ENCODE data around the gene ARHGEF10L.

ARHGEF10L gene

GRCh38 chr1:17546946-17547670 lies 7.6 kb downstream of the ARHGEF10L start:
- DNase-seq, result peak in 16 of 56 donors; percentile 24 to 69 (median 46)

GRCh38 chr1:17549384-17549783 lies 9.9 kb downstream of the ARHGEF10L start:
- no peak for DNase-seq

- DNase-seq, result no peak
These were observed 11.5 kb downstream of the ARHGEF10L start for GRCh38 chr1:17550729-17551584.

DNA sequence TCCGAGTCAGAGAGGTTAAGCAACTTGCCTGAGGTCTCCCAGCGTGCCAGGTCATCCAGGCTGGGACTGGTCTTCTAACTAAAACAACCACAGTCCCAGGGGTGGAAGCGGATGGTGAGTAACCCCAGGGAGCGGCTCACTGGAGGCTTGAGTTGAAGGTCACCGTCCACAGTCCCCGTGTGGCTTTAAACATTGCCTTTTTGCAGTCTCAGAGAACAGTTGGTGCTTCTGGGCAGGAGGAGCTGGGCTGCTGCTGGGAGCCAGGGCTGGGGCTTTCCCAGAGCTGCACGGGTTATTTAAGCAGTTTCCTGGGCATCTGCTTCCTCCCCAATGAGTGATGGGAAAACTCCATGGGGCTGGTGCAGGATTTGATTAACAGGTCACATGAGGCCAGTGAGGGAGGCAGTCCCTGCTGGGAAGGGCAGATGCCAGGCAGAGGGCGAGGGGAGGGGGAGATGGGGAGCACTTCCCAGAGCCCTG lies 12.3 kb downstream of the ARHGEF10L start:
- DNase-seq, result peak in 6 of 56 donors; percentile 13 to 32 (median 18)

DNA sequence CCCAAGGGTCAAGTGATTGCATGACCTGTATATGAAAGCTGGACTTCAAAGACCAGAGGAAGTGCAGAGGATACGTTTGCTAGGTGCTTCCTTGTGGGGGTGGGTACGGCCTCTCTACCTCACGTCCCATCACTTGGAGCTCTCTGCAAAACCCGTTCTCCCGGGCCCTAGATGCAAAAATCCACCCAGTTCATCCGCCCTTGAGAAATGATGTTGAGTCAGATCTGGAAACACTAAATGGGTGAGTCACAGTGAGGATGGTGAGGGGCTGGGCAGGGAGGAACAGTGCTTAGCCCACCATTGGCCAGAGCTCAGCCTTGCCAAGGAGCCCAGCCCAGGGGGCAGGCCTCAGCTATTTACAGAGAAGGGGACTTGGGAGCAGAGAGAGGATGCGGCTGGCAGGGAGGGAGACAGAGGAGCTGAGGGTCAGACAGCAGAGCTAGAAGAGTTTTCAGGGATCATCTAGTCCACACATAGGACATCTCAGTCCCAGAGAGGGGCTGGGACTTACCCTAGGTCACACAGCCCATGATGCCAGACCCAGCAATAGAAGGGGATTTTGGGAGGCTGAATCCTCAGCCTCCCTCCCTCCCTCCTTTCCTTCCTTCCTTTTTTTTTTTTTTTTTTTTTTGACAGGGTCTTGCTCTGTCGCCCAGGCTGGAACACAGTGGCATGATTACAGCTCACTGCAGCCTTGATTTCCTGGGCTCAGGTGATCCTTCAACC lies 14.6 kb downstream of the ARHGEF10L start:
- DNase-seq, result peak in 2 of 56 donors; percentile 36 to 55

GRCh38 chr1:17554954-17555353 lies 15.5 kb downstream of the ARHGEF10L start:
- no peak for DNase-seq

- no peak for DNase-seq
These were observed 18.5 kb downstream of the ARHGEF10L start for GRCh38 chr1:17557986-17558385.

GRCh38 chr1:17558541-17558940 lies 19.0 kb downstream of the ARHGEF10L start:
- no peak for DNase-seq

- no peak for DNase-seq
These were observed 19.6 kb downstream of the ARHGEF10L start for GRCh38 chr1:17558954-17559614.

DNA sequence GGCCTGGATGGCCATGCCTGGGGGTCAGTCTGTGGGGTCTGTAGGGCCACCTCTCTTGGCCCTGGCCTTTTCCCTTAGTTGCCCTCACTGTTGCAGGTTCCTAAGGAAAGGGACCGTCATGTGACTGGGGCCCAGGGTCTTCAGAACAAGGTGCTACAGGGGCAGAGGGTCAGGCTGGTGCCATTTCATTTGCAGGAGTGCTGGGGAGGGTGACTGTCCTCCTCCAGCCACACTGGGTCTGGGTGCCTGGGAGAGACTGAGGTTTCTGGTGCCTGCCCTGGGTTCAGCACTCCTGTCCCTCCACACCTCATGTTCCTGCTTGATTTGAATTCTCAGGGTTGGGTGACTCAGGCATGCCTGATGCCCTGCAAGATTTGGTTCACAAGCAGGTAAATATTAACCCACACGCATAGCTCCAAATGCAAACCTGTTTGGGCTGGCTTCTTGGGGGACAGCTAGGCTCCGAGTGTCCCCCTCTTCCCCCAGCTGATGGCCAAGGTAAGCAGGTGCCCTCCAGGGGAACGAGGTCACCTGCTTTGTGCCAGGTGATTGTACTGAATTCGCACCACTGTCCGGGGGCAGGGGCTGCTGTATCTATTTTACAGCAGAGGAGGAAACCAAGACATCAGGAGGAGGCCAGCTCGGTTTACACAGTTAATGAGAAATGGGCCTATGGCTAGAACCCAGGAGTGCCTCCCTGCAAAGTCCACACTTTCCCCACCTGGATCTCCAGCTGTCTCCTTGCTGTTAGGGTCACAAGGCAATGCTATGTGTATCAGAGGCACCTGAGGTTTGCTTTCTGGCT lies 20.3 kb downstream of the ARHGEF10L start:
- DNase-seq, result no peak

DNA sequence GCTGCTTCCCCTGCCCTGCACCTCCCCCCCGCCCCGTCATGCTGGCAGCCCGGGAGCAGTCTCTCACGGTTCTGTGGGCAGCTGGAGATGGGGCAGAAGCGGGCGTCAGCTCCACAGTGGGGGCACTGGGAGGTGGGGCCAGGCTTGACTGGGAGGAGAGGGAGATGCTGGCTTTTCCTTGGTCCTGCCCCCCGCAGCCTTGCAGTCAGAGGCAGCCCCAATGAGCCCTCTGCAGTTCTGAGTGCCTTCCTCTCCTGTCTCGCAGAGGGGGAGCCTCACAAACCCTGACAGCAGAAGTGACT lies 21.7 kb downstream of the ARHGEF10L start:
- peak in 22 of 56 donors; percentile 18 to 68 (median 44) for DNase-seq

DNA sequence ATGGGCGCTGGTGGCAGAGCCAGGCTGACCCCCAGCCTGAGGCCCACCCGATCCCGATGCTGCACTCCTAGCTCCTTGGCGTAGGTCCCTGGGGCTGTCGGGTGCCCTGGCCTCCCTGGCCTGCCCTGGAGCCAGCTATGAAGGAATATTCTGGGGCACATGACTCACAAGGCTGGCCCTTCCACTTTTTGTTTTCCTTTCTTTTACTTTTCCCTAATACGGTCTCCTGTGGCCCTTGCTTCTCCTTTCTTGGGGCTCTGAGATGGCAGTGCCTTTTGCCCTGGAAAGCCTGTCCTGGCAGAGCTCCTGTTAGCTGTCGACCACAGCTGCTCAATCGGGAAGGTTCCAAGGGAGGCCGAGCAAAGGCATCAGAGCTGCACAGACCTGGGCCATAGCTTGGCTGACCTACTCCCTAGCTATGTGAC lies 22.1 kb downstream of the ARHGEF10L start:
- peak in 10 of 56 donors; percentile 12 to 58 (median 46) for DNase-seq

- DNase-seq, result peak in 3 of 56 donors; percentile 12 to 18 (median 12)
These were observed 22.9 kb downstream of the ARHGEF10L start for GRCh38 chr1:17562375-17562774.

- peak in 7 of 56 donors; percentile 11 to 49 (median 30) for DNase-seq
These were observed 24.2 kb downstream of the ARHGEF10L start for GRCh38 chr1:17563494-17564281.

GRCh38 chr1:17564458-17565393 lies 25.2 kb downstream of the ARHGEF10L start:
- peak in 2 of 56 donors; percentile 9 to 16 for DNase-seq

GRCh38 chr1:17565461-17566252 lies 26.2 kb downstream of the ARHGEF10L start:
- DNase-seq, result peak in 14 of 56 donors; percentile 13 to 58 (median 26)

DNA sequence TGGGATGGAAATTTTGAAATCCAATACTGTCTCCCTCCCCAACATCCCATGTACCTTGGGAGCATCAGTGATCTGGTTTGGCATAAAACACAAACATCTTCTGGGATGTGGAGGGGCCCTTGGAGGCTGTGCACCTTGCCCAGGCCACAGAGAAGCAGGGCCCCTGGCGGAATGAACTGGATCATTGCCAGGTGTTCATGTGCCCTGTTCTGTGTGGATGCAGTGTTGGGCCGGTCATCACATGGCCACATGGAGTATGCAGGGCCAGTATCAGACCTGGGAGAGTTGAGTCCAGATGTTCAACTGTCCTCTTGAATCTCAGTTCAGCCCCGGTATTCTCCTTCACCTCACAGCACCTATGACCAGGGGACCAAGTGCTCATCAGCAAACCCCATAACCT lies 26.9 kb downstream of the ARHGEF10L start:
- DNase-seq, result no peak
